GM21367 (cell line): ENCODE data around the gene RAP1GDS1.
"Not testable (repeated sequence)": the region's sequence is repeated elsewhere in the genome, so short reads cannot be mapped to it uniquely, and the experiment has no call there.

ENCODE experiments used
- ATAC-seq: cut with Tn5 transposase; IDR thresholded peaks from one replicate; pipeline ENCODE4 v1.9.1; 2021; ENCODE audit not compliant: unreplicated experiment

RAP1GDS1 gene

DNA sequence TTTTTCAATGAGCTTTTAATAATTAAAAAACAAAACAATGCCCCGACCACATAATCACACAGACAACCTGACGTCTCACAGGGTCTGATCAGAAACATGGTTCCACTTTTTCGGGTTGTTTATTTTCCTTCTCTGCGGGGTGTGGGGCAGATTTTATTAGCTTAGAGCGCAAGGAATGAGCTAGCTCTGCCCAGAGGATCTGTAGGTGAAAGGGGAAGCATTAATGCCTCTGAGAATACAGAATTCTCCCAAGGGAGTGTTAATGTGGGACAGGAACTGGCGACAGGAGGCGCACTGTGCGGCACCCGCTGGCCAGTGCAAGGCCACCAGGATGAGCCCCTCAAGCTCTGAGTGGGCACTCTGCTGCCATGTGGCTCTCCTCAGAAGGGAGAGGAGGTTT is 215.7 kb downstream of the RAP1GDS1 start:
- no peak for ATAC-seq

DNA sequence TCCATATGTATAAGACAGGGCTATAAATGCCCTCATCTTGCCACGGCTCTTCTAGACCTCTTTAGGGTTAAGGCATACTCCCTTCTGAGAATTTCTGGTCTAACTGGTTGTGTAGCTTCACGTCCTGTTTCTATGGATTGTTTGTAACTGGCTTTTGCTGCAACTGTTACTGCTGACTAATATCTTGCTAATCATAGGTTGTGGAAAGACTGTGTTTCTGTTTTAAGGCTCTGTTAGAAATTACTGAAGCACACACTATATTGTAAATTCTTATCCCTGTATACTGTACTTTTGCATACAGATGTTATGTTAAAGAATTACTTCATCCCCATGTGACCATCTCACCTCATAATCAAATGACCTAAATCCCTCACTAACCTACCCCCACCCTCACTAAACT is 218.4 kb downstream of the RAP1GDS1 start:
- not testable (repeated sequence) for ATAC-seq

DNA sequence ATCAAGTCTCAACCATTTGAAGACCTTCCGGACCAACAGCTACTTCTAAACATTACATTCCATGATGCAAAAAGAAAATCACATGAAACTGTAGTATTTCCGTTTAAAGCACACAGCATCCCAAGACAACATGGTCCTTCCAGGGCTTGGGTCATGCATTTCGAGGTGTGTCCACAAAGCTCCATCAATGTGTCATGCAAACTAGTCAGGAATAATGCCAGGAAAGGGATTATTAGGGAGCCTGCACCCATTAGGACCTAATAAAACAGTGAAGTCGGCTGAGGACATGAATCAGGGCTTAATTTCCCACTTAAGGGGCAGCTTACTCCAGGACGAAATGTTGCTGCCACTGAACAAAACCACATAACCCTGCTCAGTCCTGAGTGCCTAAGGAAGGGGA is 219.4 kb downstream of the RAP1GDS1 start:
- no peak for ATAC-seq

DNA sequence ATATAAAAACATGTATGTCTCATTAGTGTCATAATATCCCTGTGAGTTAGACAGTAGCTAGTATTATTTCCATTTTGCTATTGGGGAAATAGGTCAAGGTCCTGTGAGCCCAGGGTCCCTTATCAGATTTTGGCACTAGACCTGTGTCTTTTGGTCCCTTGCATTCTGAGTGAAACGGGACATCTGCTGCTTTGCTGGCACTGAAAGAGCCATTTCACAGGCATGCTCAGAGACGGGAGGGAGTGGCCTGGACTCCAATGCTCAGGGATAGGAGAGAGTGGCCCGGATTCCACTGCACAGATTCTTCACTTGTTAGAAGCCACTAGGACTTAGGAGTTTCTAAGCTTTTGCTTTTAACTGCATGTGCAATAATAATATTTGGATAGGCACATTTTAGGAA is 220.0 kb downstream of the RAP1GDS1 start:
- no peak for ATAC-seq

DNA sequence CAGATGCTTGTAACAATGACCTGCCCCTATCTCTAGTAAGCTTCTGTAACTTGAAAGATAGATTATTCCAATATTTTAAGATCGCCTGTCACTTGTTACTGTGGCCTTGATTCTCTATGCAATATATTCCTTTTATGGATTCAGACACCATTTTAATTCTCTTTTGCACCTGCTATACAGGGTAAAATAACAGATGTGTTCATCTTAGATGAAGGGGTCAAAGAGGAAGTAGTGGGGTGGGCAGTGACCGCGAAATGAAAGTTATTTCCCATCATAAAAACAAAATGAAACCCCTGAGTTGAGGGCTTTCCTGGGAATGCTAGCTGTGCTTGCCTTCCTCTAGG is 221.3 kb downstream of the RAP1GDS1 start:
- ATAC-seq = peak; percentile 16

DNA sequence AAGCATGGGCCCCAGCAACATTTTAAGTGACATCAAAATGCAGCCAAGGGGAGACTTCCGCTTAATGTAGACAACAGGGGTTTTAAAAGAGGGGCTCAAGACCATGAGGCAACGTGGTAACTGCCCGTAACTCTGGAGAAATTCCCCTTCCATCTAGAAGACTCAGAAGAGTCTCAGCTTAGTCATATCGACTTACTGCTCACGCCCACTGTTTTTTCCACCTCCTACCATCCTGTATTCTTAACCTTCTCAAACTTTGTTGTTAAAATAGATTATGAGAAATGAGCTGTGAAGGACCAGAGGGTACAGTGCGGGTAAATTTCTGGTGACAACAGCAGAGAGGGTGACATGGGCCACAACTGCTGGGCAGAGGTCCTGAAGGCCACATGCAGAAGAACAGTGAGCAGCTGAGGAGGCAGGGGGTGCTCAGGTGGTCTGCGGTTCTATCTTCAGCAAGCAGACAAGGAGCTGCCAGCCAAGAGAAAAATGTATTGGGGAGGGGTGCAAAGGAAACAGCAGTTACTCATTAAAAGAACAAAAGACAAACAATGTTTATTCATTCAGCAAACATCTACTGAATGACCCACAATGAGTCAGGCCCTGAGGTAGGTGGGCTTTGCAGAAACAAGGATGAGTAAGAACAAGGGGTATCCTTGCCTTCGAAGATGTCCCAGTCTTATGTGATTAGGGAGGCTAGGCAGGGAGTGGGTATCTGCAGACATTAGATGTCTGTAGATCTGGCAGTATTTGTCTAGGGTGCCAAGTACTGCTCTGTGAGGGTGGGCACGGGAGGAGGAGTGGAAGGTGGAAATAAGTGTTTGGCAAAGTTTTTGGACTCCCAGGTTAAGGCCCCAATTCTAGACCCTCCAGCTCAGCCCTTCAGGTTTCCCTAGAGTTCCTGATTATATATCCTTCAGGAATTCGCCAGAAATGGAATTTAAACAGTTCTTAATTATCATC is 221.9 kb downstream of the RAP1GDS1 start:
- ATAC-seq = peak; percentile 86

DNA sequence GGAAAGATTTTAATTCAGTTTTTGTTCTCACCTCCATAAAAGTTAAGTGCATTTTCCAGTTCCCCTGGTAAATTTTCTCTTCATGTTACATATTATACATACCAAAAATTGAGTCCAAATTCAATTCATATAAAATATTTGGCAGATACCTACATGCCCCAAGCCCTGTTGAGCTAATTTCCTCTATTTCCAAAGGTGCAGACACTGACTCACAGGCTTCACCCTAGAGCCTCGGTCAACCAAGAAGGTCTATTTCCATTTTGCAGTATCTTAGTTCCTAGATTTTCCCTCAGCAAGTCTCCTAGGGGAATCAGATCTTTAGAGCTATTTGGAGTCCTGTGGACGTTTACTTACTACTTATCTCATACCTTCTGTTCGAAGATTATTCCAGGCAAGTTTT is 222.8 kb downstream of the RAP1GDS1 start:
- ATAC-seq = no peak

DNA sequence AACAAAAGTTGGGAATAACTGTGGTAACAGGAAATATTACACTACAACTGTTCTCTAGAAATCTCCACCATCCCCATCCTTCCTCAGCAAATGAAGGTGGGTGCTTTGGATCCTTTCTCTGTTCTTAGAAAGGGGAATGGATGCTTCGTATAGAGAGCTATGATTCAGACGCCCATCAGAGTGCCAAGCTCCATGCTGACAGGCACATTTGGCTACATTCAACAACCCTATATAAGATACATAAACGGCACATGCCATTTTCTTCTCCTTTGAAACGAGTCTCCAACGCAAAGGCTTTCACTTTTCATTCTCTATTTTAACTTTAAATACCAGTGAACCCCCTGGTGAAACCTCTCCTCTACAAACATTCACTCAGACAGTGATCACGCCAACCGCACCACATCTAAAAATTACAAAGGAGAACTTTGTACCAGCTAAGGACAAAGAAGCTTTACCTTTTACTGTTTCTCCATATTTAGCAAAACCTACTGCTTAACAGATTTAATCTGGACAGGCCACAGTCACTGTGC is 224.7 kb downstream of the RAP1GDS1 start:
- no peak for ATAC-seq

DNA sequence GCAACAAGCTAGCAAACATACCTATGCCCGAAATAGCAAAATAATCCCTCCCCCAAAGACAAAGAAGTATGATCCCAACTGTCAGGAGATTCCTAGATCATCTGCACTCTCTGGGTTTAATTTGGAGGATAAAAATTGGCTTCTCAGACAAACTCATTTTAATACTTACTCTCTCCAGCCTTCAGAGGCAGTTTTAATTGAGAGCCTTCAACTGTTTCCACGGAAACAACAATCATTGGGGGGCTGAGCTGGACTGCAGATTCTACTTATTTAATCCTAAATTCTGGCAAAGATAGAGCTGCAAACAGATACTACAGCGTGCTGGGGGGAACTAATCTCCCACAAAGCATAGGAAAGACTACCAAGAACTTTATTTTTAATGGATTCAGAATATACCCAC is 229.1 kb downstream of the RAP1GDS1 start:
- no peak for ATAC-seq

DNA sequence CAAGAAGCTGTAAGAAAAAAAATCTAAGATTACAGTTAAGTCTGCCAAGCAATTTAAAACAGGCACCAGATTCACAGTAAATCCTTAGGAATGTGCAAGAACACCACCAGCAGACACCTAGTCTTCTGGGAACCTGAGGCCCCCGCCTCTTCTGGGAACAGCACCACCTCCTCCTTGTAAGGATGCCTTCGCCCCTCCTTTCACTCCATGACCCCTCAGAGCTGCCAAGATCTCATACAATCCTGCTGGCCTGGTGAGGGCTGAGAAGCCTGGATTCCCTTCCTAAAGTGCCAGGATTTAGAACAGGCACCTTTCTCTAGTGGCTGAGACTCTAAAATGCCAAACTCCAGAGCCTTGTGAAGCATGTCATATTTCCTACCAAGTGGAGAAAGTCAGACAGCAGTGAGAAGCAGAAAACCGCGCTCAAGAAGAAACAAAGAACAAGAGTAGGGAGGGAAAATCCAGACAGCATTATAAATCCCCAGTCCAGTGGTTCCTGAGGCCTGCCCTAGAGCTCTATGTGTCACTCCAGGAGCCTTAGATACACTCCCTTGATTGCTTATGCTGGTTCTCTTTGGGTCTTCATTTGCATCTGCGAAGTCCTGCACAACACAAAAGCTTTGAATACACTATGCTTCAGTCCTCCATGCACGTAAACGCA is 230.8 kb downstream of the RAP1GDS1 start:
- no peak for ATAC-seq

DNA sequence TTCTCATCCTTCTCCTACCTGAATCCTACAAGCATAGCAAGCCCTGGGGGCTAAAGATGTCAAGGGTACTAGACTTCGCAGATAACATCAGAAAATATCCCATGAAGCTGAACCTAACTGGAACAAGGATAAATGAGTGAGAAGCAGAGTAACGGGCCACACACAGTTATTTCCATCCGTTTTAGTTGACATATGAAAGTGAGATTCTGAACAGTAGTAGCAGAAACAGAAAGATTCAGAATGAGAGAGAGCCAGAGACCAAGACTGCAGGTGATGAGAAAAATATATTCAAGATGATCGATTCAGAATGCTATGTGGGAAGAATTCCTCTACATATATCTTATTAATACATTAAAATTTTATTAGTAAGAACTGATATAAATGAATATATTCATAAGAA is 232.1 kb downstream of the RAP1GDS1 start:
- peak; percentile 89 for ATAC-seq
